Measurements from ENCODE around the gene MRPL58.
A peak's percentile ranks its signal among the peaks of the same experiment; 100 is the strongest.
"Not testable (repeated sequence)": the region's sequence is repeated elsewhere in the genome, so short reads cannot be mapped to it uniquely, and the experiment has no call there.

The MRPL58 gene

DNA sequence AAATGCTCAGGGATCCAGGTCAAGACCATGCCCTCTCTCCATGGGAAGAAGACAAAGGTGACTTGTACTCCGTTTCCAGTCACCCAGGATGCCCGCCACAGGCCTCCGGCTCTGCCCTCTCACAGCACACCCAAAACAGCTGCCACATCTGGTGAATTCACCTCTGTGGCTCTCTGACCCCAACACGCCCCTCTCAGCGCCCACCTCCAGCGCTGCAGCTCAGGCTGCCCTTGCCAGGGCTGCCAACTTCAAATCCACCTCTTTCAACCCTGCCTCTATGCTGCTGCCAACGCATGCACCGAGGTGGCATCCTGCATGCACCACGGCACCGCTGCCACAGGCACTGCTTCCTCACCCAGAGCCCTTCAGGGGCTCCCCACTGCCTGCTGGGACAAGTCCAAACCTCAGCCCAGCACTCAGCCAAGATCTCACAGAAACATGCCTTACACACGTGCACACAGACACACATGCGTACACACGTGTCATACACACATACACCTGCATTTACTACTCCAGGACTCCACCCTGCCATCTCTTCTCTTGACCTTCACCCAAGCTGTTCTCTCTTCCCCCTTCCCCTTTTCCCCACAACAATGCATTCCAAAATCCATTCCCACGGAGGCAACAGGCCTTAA lies 47.4 kb upstream of the MRPL58 start (continued):
- TF ChIP-seq ZBTB7A (tag by site-specific recombination; IDR thresholded peaks at IDR 0.05; ENCODE audit: low read depth) (no peak), ZNF449 (tag by site-specific recombination; IDR thresholded peaks at IDR 0.05) (no peak), ZNF596 (tag by site-specific recombination; IDR thresholded peaks at IDR 0.05) (no peak)
- TF ChIP-seq, protein P1, sequence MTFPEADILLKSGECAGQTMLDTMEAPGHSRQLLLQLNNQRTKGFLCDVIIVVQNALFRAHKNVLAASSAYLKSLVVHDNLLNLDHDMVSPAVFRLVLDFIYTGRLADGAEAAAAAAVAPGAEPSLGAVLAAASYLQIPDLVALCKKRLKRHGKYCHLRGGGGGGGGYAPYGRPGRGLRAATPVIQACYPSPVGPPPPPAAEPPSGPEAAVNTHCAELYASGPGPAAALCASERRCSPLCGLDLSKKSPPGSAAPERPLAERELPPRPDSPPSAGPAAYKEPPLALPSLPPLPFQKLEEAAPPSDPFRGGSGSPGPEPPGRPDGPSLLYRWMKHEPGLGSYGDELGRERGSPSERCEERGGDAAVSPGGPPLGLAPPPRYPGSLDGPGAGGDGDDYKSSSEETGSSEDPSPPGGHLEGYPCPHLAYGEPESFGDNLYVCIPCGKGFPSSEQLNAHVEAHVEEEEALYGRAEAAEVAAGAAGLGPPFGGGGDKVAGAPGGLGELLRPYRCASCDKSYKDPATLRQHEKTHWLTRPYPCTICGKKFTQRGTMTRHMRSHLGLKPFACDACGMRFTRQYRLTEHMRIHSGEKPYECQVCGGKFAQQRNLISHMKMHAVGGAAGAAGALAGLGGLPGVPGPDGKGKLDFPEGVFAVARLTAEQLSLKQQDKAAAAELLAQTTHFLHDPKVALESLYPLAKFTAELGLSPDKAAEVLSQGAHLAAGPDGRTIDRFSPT (tag by site-specific recombination; IDR thresholded peaks at IDR 0.05) = 0 out of 2 replicates have a peak, but pooled peaks have one; percentile 28

GRCh38 chr17:74968361-74968780 lies 44.1 kb upstream of the MRPL58 start:
- H3K9me3 ChIP-seq (ENCODE audit: control insufficient read depth, insufficient read depth, low read depth, low read length) = no peaks in the 10 kb centered on the region
- H3K4me3 ChIP-seq (ENCODE audit: low read depth, low read length) = no peak overlapping the region
- H3K27ac ChIP-seq (ENCODE audit: extremely low read depth, low read depth, low read length) = no peak overlapping the region
- TF ChIP-seq ZNF704 (tag by site-specific recombination; IDR thresholded peaks at IDR 0.05) (no peak), GLIS1 (tag by site-specific recombination; IDR thresholded peaks at IDR 0.05) (0 out of 2 replicates have a peak, but pooled peaks have one; percentile 19)
- H3K4me1 ChIP-seq (ENCODE audit: control insufficient read depth, insufficient read depth, low read length) = peaks cover 4% of the 10 kb centered on the region; the same call in 1 of the 2 replicates
- no peaks in the 10 kb centered on the region for H3K36me3 ChIP-seq (ENCODE audit: control insufficient read depth in 2 of 2, insufficient read depth in 1 of 2, low read length in 2 of 2)
- CTCF ChIA-PET = interaction anchor here (0.7 to 1.6 kb wide), 6 partner anchors 10 to 177 kb away, joined by 3 to 7 read pairs (median 4); partner anchors contain the start of gene MRPL58
- POLR2A ChIA-PET = interaction anchor here (0.7 kb wide), 1 partner anchor 15 kb away, joined by 3 read pairs; no protein-coding TSS in a partner anchor

- TF ChIP-seq ZNF121 (tag by site-specific recombination; IDR thresholded peaks at IDR 0.05) = peak; percentile 96
- POLR2A ChIA-PET = interaction anchor here (1.1 kb wide), 1 partner anchor 59 kb away, joined by 3 read pairs; no protein-coding TSS in a partner anchor
- not testable (repeated sequence) for H3K9me3 ChIP-seq (ENCODE audit: control insufficient read depth, insufficient read depth, low read depth, low read length); H3K4me1 ChIP-seq (ENCODE audit: control insufficient read depth, insufficient read depth, low read length); H3K27ac ChIP-seq (ENCODE audit: extremely low read depth, low read depth, low read length); H3K36me3 ChIP-seq (ENCODE audit: control insufficient read depth in 2 of 2, insufficient read depth in 1 of 2, low read length in 2 of 2); H3K4me3 ChIP-seq (ENCODE audit: low read depth, low read length)
- CTCF ChIA-PET = interaction anchor here (0.6 to 1.5 kb wide), 3 partner anchors 19 to 127 kb away, joined by 3 to 6 read pairs (median 3); no protein-coding TSS in a partner anchor
Measured at GRCh38 chr17:74969501-74969900, 43.0 kb upstream of the MRPL58 start.

- H3K27ac ChIP-seq (ENCODE audit: extremely low read depth, low read depth, low read length) = no peak overlapping the region
- no peak overlapping the region for H3K4me3 ChIP-seq (ENCODE audit: low read depth, low read length)
- TF ChIP-seq ZNF248 (tag by site-specific recombination; IDR thresholded peaks at IDR 0.05) (no peak), KLF7 (tag by site-specific recombination; IDR thresholded peaks at IDR 0.05; ENCODE audit: borderline replicate concordance) (no peak), ZFP41 (tag by site-specific recombination; IDR thresholded peaks at IDR 0.05; ENCODE audit: borderline replicate concordance) (no peak), ZNF404 (tag by site-specific recombination; IDR thresholded peaks at IDR 0.05) (no peak), ZNF629 (tag by site-specific recombination; IDR thresholded peaks at IDR 0.05) (no peak), ZNF623 (tag by site-specific recombination; IDR thresholded peaks at IDR 0.05) (no peak), TRIM28 (IDR thresholded peaks at IDR 0.05; ENCODE audit: borderline replicate concordance, low read length) (no peak), ZNF830 (tag by site-specific recombination; IDR thresholded peaks at IDR 0.05; ENCODE audit: low read depth) (no peak), ZXDB (tag by site-specific recombination; IDR thresholded peaks at IDR 0.05) (no peak), ZNF157 (tag by site-specific recombination; IDR thresholded peaks at IDR 0.05) (no peak), ZNF169 (tag by site-specific recombination; IDR thresholded peaks at IDR 0.05) (no peak), ZNF544 (tag by site-specific recombination; IDR thresholded peaks at IDR 0.05) (no peak), MEIS1 (CRISPR knock-in tag; IDR thresholded peaks at IDR 0.05; ENCODE audit: borderline replicate concordance) (no peak)
- no peaks in the 10 kb centered on the region for H3K36me3 ChIP-seq (ENCODE audit: control insufficient read depth in 2 of 2, insufficient read depth in 1 of 2, low read length in 2 of 2)
- H3K9me3 ChIP-seq (ENCODE audit: control insufficient read depth, insufficient read depth, low read depth, low read length) = no peaks in the 10 kb centered on the region
- ChIA-PET CTCF (interaction anchor here (0.5 to 4.2 kb wide), 5 partner anchors 9 to 144 kb away, joined by 3 to 42 read pairs (median 3); no protein-coding TSS in a partner anchor), POLR2A (interaction anchor here (1.1 to 5.4 kb wide), 2 partner anchors 18 to 58 kb away, joined by 3 to 50 read pairs; partner anchors contain the start of gene CDR2L)
- peaks cover 4% of the 10 kb centered on the region; the same call in 1 of the 2 replicates for H3K4me1 ChIP-seq (ENCODE audit: control insufficient read depth, insufficient read depth, low read length)
Measured at GRCh38 chr17:74970395-74970794, 42.1 kb upstream of the MRPL58 start.
